ENCODE measurements around the gene SIL1.

SIL1 gene

GRCh38 chr5:139167533-139167932, 30.6 kb downstream of the SIL1 start:
- TF ChIP-seq EGR1 (IDR thresholded peaks at IDR 0.05) = no peak
- TF ChIP-seq MAX (IDR thresholded peaks at IDR 0.05) = no peak
- TF ChIP-seq CEBPB (IDR thresholded peaks at IDR 0.05) = no peak
- no peak for TF ChIP-seq REST (IDR thresholded peaks at IDR 0.05; ENCODE audit: low read depth)
- TF ChIP-seq ZBTB7A (IDR thresholded peaks at IDR 0.05; ENCODE audit: low read depth) = no peak
- TF ChIP-seq NFIC (IDR thresholded peaks at IDR 0.05) = no peak
- TF ChIP-seq RAD21 (IDR thresholded peaks at IDR 0.05; ENCODE audit: low read depth) = no peak
- no peak for TF ChIP-seq EP300 (IDR thresholded peaks at IDR 0.05; ENCODE audit: borderline replicate concordance)
- no peak for TF ChIP-seq TEAD4 (IDR thresholded peaks at IDR 0.05)
- no peak for TF ChIP-seq CREB1 (IDR thresholded peaks at IDR 0.05; ENCODE audit: low read depth)

- no peak for TF ChIP-seq RAD21 (IDR thresholded peaks at IDR 0.05; ENCODE audit: low read depth)
- TF ChIP-seq TAF1 (IDR thresholded peaks at IDR 0.05; ENCODE audit: low read depth) = no peak
- no peak for TF ChIP-seq TEAD4 (IDR thresholded peaks at IDR 0.05)
- no peak for TF ChIP-seq YY1 (IDR thresholded peaks at IDR 0.05; ENCODE audit: low read depth)
- TF ChIP-seq EGR1 (IDR thresholded peaks at IDR 0.05) = no peak
- TF ChIP-seq MAX (IDR thresholded peaks at IDR 0.05) = no peak
- TF ChIP-seq ZBTB7A (IDR thresholded peaks at IDR 0.05; ENCODE audit: low read depth) = no peak
- TF ChIP-seq TCF12 (IDR thresholded peaks at IDR 0.05; ENCODE audit: low read depth) = no peak
- no peak for TF ChIP-seq USF1 (IDR thresholded peaks at IDR 0.05)
These were observed 31.1 kb downstream of the SIL1 start for GRCh38 chr5:139167063-139167462.

GRCh38 chr5:139164020-139164419, 34.1 kb downstream of the SIL1 start:
- no peak for TF ChIP-seq CEBPB (IDR thresholded peaks at IDR 0.05)
- no peak for TF ChIP-seq EP300 (IDR thresholded peaks at IDR 0.05; ENCODE audit: borderline replicate concordance)
- TF ChIP-seq MAX (IDR thresholded peaks at IDR 0.05) = no peak
- TF ChIP-seq REST (IDR thresholded peaks at IDR 0.05; ENCODE audit: low read depth) = no peak
- no peak for TF ChIP-seq FOXM1 (IDR thresholded peaks at IDR 0.05; ENCODE audit: borderline replicate concordance, low read depth)
- no peak for TF ChIP-seq ZBTB7A (IDR thresholded peaks at IDR 0.05; ENCODE audit: low read depth)
- no peak for TF ChIP-seq EGR1 (IDR thresholded peaks at IDR 0.05)
- no peak for TF ChIP-seq USF1 (IDR thresholded peaks at IDR 0.05)
- no peak for TF ChIP-seq CREB1 (IDR thresholded peaks at IDR 0.05; ENCODE audit: low read depth)
- no peak for TF ChIP-seq YY1 (IDR thresholded peaks at IDR 0.05; ENCODE audit: low read depth)
- no peak for TF ChIP-seq TAF1 (IDR thresholded peaks at IDR 0.05; ENCODE audit: low read depth)
- no peak for TF ChIP-seq NFIC (IDR thresholded peaks at IDR 0.05)
- TF ChIP-seq TCF12 (IDR thresholded peaks at IDR 0.05; ENCODE audit: low read depth) = no peak
- no peak for TF ChIP-seq TEAD4 (IDR thresholded peaks at IDR 0.05)
- TF ChIP-seq RAD21 (IDR thresholded peaks at IDR 0.05; ENCODE audit: low read depth) = no peak

- TF ChIP-seq TAF1 (IDR thresholded peaks at IDR 0.05; ENCODE audit: low read depth) (no peak), CREB1 (IDR thresholded peaks at IDR 0.05; ENCODE audit: low read depth) (no peak), FOXM1 (IDR thresholded peaks at IDR 0.05; ENCODE audit: borderline replicate concordance, low read depth) (no peak), NFIC (IDR thresholded peaks at IDR 0.05) (no peak), REST (IDR thresholded peaks at IDR 0.05; ENCODE audit: low read depth) (no peak), YY1 (IDR thresholded peaks at IDR 0.05; ENCODE audit: low read depth) (no peak), ZBTB7A (IDR thresholded peaks at IDR 0.05; ENCODE audit: low read depth) (no peak), CEBPB (IDR thresholded peaks at IDR 0.05) (no peak), RAD21 (IDR thresholded peaks at IDR 0.05; ENCODE audit: low read depth) (no peak), TCF12 (IDR thresholded peaks at IDR 0.05; ENCODE audit: low read depth) (no peak), EGR1 (IDR thresholded peaks at IDR 0.05) (no peak), USF1 (IDR thresholded peaks at IDR 0.05) (no peak)
These were observed 35.7 kb downstream of the SIL1 start for GRCh38 chr5:139162448-139162847.
